Chondrocyte (in vitro differentiated cells): ENCODE measurements around the gene TMEM119. TPM values are rescaled to one million over a fixed set of nuclear protein-coding genes. Genes with fewer than 3 reads are reported as not detected.

ENCODE experiments used
- DNase-seq: peaks from one replicate; pipeline ENCODE4 v3.0.0; 2021; ENCODE audit warnings: mixed read lengths, low spot score
- H3K27ac Mint-ChIP-seq: one replicate; pipeline ENCODE4 v1.8.0; 2021; ENCODE audit warnings: mild to moderate bottlenecking, moderate library complexity, mixed read lengths; ENCODE audit not compliant: unreplicated experiment
- H3K27me3 Mint-ChIP-seq: 2 replicates; pipeline ENCODE4 v1.8.0; 2021; ENCODE audit warnings: low read depth, mixed read lengths
- H3K36me3 Mint-ChIP-seq: 2 replicates; pipeline ENCODE4 v1.8.0; 2021; ENCODE audit warnings: low read depth, mixed read lengths
- H3K4me1 Mint-ChIP-seq: 2 replicates; pipeline ENCODE4 v1.8.0; 2021; ENCODE audit warnings: low read depth, mild to moderate bottlenecking, mixed read lengths
- H3K4me3 Mint-ChIP-seq: one replicate; pipeline ENCODE4 v1.8.0; 2021; ENCODE audit warnings: mild to moderate bottlenecking, moderate library complexity, mixed read lengths; ENCODE audit not compliant: unreplicated experiment
- H3K9me3 Mint-ChIP-seq: 2 replicates; pipeline ENCODE4 v1.8.0; 2021; ENCODE audit warnings: low read depth, mixed read lengths
- CTCF ChIP-seq: fragments of 200-600 bp; sonication (generic); IDR thresholded peaks from 2 replicates; pipeline ENCODE4 v1.5.0; 2021; ENCODE audit warnings: antibody characterized with exemption, mild to moderate bottlenecking, moderate library complexity
- total RNA-seq: library from RNA; stranded (reverse); gene quantifications from 3 replicates; pipeline ENCODE4 v1.2.1, GENCODE V29; 2021

TMEM119 gene
- total RNA-seq, 1 donor from 2014 or later = 48.3 TPM

DNA sequence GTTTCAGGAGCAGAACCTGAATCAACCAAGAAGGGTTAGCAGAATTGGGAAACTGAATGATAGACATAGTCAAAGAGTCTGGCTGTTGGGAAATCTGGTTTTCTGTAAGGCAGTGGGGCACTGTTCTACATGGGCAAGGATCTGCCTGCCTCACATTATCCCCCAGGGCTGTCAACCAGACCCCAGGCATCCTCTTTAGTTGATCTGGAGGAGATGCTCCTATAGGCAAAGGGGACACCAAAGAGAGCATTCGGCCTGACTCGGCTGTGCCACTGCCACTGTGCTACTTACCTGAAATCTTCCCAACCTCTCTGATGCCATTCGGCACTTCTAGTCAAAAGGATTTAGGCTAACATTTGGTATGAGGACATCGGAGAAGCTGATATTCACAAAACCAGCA, 31.4 kb downstream of the TMEM119 start:
- no peak for DNase-seq
- Mint-ChIP-seq H3K27ac (peak overlapping the region; percentile 66), H3K4me1 (peaks cover 42% of the 10 kb centered on the region), H3K4me3 (no peak overlapping the region), H3K27me3 (no peaks in the 10 kb centered on the region), H3K36me3 (peaks cover 31% of the 10 kb centered on the region), H3K9me3 (no peaks in the 10 kb centered on the region)
- no peak for TF ChIP-seq CTCF

DNA sequence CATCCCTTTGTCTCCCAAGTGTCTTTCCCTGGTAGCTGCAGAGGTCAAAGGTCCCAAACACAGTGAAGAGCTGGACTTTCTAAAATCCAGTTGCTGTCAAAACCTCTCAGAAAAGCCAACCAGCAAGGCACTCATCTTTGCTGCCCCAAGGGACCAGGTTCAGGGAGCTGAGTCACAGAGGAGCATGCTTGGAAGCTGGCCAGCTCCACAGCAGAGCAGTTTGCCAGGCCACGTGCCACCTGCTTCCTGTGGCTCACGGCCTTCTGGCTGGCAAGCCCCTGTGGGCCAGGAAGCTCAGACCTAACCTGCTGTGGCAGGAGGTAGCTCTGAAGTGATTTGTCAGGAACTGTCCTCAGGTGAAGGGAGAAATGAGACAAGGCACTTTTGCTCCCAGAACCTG, 31.9 kb downstream of the TMEM119 start:
- peaks cover 31% of the 10 kb centered on the region for H3K36me3 Mint-ChIP-seq
- no peaks in the 10 kb centered on the region for H3K9me3 Mint-ChIP-seq
- H3K27ac Mint-ChIP-seq = peak overlapping the region; percentile 66
- TF ChIP-seq CTCF = no peak
- no peak for DNase-seq
- no peaks in the 10 kb centered on the region for H3K27me3 Mint-ChIP-seq
- H3K4me1 Mint-ChIP-seq = peaks cover 42% of the 10 kb centered on the region
- H3K4me3 Mint-ChIP-seq = no peak overlapping the region

- Mint-ChIP-seq H3K4me1 (peaks cover 41% of the 10 kb centered on the region), H3K27ac (no peak overlapping the region), H3K27me3 (no peaks in the 10 kb centered on the region), H3K9me3 (no peaks in the 10 kb centered on the region), H3K4me3 (no peak overlapping the region), H3K36me3 (peaks cover 32% of the 10 kb centered on the region)
- no peak for DNase-seq
- TF ChIP-seq CTCF = no peak
These were observed 32.7 kb downstream of the TMEM119 start for GRCh38 chr12:108565146-108565545.

- H3K27ac Mint-ChIP-seq = peak overlapping the region; percentile 49
These were observed 33.2 kb downstream of the TMEM119 start for GRCh38 chr12:108564724-108565123.

GRCh38 chr12:108563804-108564151, 34.1 kb downstream of the TMEM119 start:
- peak overlapping the region; percentile 100 for H3K4me3 Mint-ChIP-seq
- no peaks in the 10 kb centered on the region for H3K27me3 Mint-ChIP-seq
- peaks cover 54% of the 10 kb centered on the region for H3K4me1 Mint-ChIP-seq
- no peak for DNase-seq
- TF ChIP-seq CTCF = peak; percentile 43
- H3K36me3 Mint-ChIP-seq = peaks cover 29% of the 10 kb centered on the region
- peak overlapping the region; percentile 97 for H3K27ac Mint-ChIP-seq
- H3K9me3 Mint-ChIP-seq = no peaks in the 10 kb centered on the region

More at GRCh38 chr12:108564724-108565123, 33.2 kb downstream of the TMEM119 start:
- TF ChIP-seq CTCF = no peak
- Mint-ChIP-seq H3K4me1 (peaks cover 45% of the 10 kb centered on the region), H3K36me3 (peaks cover 32% of the 10 kb centered on the region), H3K9me3 (no peaks in the 10 kb centered on the region), H3K27me3 (no peaks in the 10 kb centered on the region), H3K4me3 (no peak overlapping the region)
- no peak for DNase-seq
